ENCODE data around the gene RCE1.

Gene RCE1

DNA sequence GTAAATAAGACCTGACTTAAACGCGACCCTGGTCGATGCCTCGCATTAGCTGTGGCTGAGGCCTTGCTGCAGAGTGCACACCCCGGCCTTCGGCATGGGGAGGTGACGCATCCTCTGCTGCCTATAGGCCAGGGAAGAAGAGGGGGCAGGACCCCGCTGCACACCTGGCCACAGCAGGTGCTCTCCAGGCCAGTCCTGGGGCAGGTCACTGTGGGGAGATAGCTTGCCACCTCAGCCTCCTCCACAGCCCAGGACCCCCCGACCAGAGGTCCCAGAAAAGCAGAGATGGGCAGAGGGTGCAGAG is 26.3 kb downstream of the RCE1 start:
- H3K9me3 ChIP-seq (ENCODE audit: control insufficient read depth, low read length), result no peaks in the 10 kb centered on the region
- H3K23ac ChIP-seq (ENCODE audit: low read length in 2 of 2), result peak overlapping the region in 1 of 2 experiments; percentile 18
- H4K91ac ChIP-seq (ENCODE audit: low read length), result no peak overlapping the region
- no peak overlapping the region for H2AK5ac ChIP-seq (ENCODE audit: low read length, severe bottlenecking)
- 98% methylated on average over 9 of the region's 9 CpGs for WGBS
- H3K4ac ChIP-seq (ENCODE audit: low read depth in 1 of 2, low read length in 2 of 2), result no peak overlapping the region
- H3K9ac ChIP-seq (ENCODE audit: low read length), result no peak overlapping the region
- H2BK120ac ChIP-seq (ENCODE audit: low read depth, low read length), result no peak overlapping the region
- H2AFZ ChIP-seq (ENCODE audit: low read depth, low read length), result no peak overlapping the region
- no peak overlapping the region for H4K8ac ChIP-seq (ENCODE audit: low read length)
- peaks cover 7% of the 10 kb centered on the region for H3K4me1 ChIP-seq (ENCODE audit: control insufficient read depth, insufficient read depth, low read depth, low read length)
- no peaks in the 10 kb centered on the region for H3K27me3 ChIP-seq (ENCODE audit: control insufficient read depth in 1 of 2, insufficient read depth in 1 of 2, low read length in 2 of 2)
- H2BK15ac ChIP-seq (ENCODE audit: low read depth, poor library complexity, severe bottlenecking), result no peak overlapping the region
- no peak overlapping the region for H2BK5ac ChIP-seq (ENCODE audit: low read depth, low read length, poor library complexity, severe bottlenecking)
- DNase-seq, result no peak
- no peak overlapping the region for H3K4me3 ChIP-seq (ENCODE audit: insufficient read depth in 1 of 2, low read depth in 1 of 2, low read length in 2 of 2)
- H3K14ac ChIP-seq (ENCODE audit: low read length in 2 of 2), result no peak overlapping the region
- H3K4me2 ChIP-seq (ENCODE audit: low read length, poor library complexity, severe bottlenecking), result no peak overlapping the region
- H3K36me3 ChIP-seq (ENCODE audit: control insufficient read depth in 1 of 2, insufficient read depth in 2 of 2, low read depth in 1 of 2, low read length in 2 of 2), result peaks cover 18 to 50% of the 10 kb centered on the region in 2 experiments
- H2BK12ac ChIP-seq (ENCODE audit: low read length in 2 of 2), result no peak overlapping the region
- peaks cover 4% of the 10 kb centered on the region for H3K79me1 ChIP-seq (replicated peaks; ENCODE audit: low read length, poor library complexity, severe bottlenecking)
- H3K27ac ChIP-seq (ENCODE audit: low read length, poor library complexity, severe bottlenecking), result no peak overlapping the region
- no peak overlapping the region for H3K18ac ChIP-seq (ENCODE audit: low read depth in 1 of 2, low read length in 2 of 2)

DNA sequence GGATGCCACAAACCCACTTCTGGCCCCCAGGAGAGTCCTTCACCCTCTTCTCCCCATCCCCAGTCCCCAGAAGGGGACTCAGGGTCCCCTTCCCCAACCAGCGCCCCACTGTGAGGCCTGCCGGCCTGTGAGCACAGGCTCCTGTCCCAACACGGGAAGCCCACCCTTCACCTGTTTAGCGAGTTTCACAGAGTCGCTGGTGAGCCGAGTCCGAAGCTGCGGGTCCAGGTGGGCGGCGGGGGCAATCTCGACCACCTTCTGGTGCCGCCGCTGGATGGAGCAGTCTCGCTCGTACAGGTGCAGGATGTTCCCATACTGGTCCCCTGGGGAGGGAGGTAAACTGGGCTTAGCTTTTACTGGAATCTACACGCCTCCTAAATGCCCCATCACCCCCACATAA is 26.9 kb downstream of the RCE1 start:
- Histone ChIP-seq H2AFZ (ENCODE audit: low read depth, low read length) (no peak overlapping the region), H3K18ac (ENCODE audit: low read depth in 1 of 2, low read length in 2 of 2) (no peak overlapping the region), H4K8ac (ENCODE audit: low read length) (no peak overlapping the region), H3K14ac (ENCODE audit: low read length in 2 of 2) (no peak overlapping the region), H3K36me3 (ENCODE audit: control insufficient read depth in 1 of 2, insufficient read depth in 2 of 2, low read depth in 1 of 2, low read length in 2 of 2) (peaks cover 18 to 50% of the 10 kb centered on the region in 2 experiments), H3K27ac (ENCODE audit: low read length, poor library complexity, severe bottlenecking) (no peak overlapping the region), H2BK15ac (ENCODE audit: low read depth, poor library complexity, severe bottlenecking) (no peak overlapping the region), H2BK5ac (ENCODE audit: low read depth, low read length, poor library complexity, severe bottlenecking) (no peak overlapping the region), H3K79me1 (replicated peaks; ENCODE audit: low read length, poor library complexity, severe bottlenecking) (peaks cover 4% of the 10 kb centered on the region), H3K4me1 (ENCODE audit: control insufficient read depth, insufficient read depth, low read depth, low read length) (peaks cover 7% of the 10 kb centered on the region), H4K91ac (ENCODE audit: low read length) (no peak overlapping the region), H3K9me3 (ENCODE audit: control insufficient read depth, low read length) (no peaks in the 10 kb centered on the region), H2AK5ac (ENCODE audit: low read length, severe bottlenecking) (no peak overlapping the region), H3K9ac (ENCODE audit: low read length) (no peak overlapping the region), H2BK120ac (ENCODE audit: low read depth, low read length) (no peak overlapping the region), H2BK12ac (ENCODE audit: low read length in 2 of 2) (no peak overlapping the region), H3K23ac (ENCODE audit: low read length in 2 of 2) (no peak overlapping the region), H3K4me3 (ENCODE audit: insufficient read depth in 1 of 2, low read depth in 1 of 2, low read length in 2 of 2) (no peak overlapping the region), H3K4me2 (ENCODE audit: low read length, poor library complexity, severe bottlenecking) (no peak overlapping the region), H3K4ac (ENCODE audit: low read depth in 1 of 2, low read length in 2 of 2) (no peak overlapping the region), H3K27me3 (ENCODE audit: control insufficient read depth in 1 of 2, insufficient read depth in 1 of 2, low read length in 2 of 2) (no peaks in the 10 kb centered on the region)
- 95% methylated on average over 13 of the region's 16 CpGs for WGBS
- DNase-seq, result no peak

DNA sequence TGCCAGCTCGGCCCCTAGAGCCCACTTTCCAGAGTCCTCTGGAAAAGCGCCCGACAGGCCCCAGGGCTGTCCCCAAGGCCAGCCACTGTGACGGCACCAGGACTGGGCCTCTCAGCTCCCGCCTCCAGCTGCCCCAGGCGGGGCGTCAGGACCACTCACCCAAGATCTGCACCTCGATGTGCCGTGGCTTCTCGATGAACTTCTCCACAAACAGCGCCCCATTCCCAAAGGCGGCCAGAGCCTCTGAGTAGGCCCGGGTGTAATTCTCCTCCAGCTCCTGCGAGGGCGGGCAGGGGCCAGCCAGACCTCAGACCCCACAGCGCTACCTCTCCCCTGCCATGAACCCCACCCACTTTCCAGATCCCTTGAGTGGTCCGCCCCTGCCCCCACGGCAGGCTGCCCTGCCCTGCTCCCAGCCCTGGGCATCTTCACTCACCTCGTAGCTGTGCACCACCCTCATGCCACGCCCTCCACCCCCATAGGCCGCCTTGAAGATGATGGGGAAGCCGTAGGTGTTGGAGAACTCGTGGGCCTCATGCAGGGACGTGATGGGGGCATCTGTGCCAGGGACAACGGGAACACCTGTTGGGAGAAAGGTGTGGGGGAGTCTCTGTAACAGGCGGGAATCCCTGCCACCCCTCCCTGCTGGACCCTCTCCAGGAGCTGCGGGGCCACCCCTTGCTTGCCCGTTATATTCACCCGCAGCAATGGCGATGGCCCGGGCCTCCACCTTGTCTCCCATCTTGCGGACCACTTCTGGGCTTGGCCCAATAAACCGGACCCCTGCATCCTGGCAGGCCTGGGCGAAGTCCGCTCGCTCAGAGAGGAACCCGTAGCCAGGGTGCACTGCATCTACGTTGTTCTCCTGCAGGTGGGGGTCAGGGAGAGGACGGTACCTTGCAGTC is 27.6 kb downstream of the RCE1 start:
- Histone ChIP-seq H3K9me3 (ENCODE audit: control insufficient read depth, low read length) (no peaks in the 10 kb centered on the region), H2BK5ac (ENCODE audit: low read depth, low read length, poor library complexity, severe bottlenecking) (no peak overlapping the region), H2BK15ac (ENCODE audit: low read depth, poor library complexity, severe bottlenecking) (no peak overlapping the region), H2AFZ (ENCODE audit: low read depth, low read length) (no peak overlapping the region), H2BK120ac (ENCODE audit: low read depth, low read length) (no peak overlapping the region), H3K18ac (ENCODE audit: low read depth in 1 of 2, low read length in 2 of 2) (no peak overlapping the region), H3K27me3 (ENCODE audit: control insufficient read depth in 1 of 2, insufficient read depth in 1 of 2, low read length in 2 of 2) (no peaks in the 10 kb centered on the region), H3K79me1 (replicated peaks; ENCODE audit: low read length, poor library complexity, severe bottlenecking) (peaks cover 5% of the 10 kb centered on the region), H3K4ac (ENCODE audit: low read depth in 1 of 2, low read length in 2 of 2) (no peak overlapping the region), H4K8ac (ENCODE audit: low read length) (no peak overlapping the region), H3K9ac (ENCODE audit: low read length) (no peak overlapping the region), H3K36me3 (ENCODE audit: control insufficient read depth in 1 of 2, insufficient read depth in 2 of 2, low read depth in 1 of 2, low read length in 2 of 2) (peaks cover 18 to 43% of the 10 kb centered on the region in 2 experiments), H3K14ac (ENCODE audit: low read length in 2 of 2) (no peak overlapping the region), H3K4me3 (ENCODE audit: insufficient read depth in 1 of 2, low read depth in 1 of 2, low read length in 2 of 2) (no peak overlapping the region), H2AK5ac (ENCODE audit: low read length, severe bottlenecking) (no peak overlapping the region), H3K23ac (ENCODE audit: low read length in 2 of 2) (no peak overlapping the region), H4K91ac (ENCODE audit: low read length) (no peak overlapping the region), H3K4me1 (ENCODE audit: control insufficient read depth, insufficient read depth, low read depth, low read length) (peaks cover 7% of the 10 kb centered on the region), H3K27ac (ENCODE audit: low read length, poor library complexity, severe bottlenecking) (no peak overlapping the region), H2BK12ac (ENCODE audit: low read length in 2 of 2) (no peak overlapping the region), H3K4me2 (ENCODE audit: low read length, poor library complexity, severe bottlenecking) (no peak overlapping the region)
- no peak for DNase-seq
- WGBS, result 97% methylated on average over 34 of the region's 39 CpGs

DNA sequence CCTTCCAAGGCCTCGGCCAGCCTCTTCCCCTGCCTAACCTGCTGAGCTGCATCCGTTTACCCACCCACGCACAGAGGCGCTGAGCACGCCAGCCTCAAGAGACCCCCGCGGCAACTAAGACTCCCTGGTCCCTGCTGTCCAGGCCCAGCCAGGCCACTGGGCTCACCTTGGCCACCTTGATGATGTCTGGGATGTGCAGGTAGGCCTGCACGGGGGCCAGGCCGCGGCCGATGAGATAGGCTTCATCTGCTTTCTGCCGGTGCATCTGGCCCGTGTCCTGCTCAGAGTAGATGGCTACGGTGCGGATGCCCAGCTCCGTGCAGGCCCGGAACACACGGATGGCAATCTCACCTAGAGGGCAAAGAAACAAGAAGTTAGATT is 28.3 kb downstream of the RCE1 start:
- Histone ChIP-seq H2BK15ac (ENCODE audit: low read depth, poor library complexity, severe bottlenecking) (no peak overlapping the region), H3K23ac (ENCODE audit: low read length in 2 of 2) (no peak overlapping the region), H4K8ac (ENCODE audit: low read length) (no peak overlapping the region), H3K4me3 (ENCODE audit: insufficient read depth in 1 of 2, low read depth in 1 of 2, low read length in 2 of 2) (no peak overlapping the region), H3K14ac (ENCODE audit: low read length in 2 of 2) (no peak overlapping the region), H2AK5ac (ENCODE audit: low read length, severe bottlenecking) (no peak overlapping the region), H2AFZ (ENCODE audit: low read depth, low read length) (no peak overlapping the region), H3K36me3 (ENCODE audit: control insufficient read depth in 1 of 2, insufficient read depth in 2 of 2, low read depth in 1 of 2, low read length in 2 of 2) (peaks cover 18 to 39% of the 10 kb centered on the region in 2 experiments), H2BK5ac (ENCODE audit: low read depth, low read length, poor library complexity, severe bottlenecking) (no peak overlapping the region), H3K27me3 (ENCODE audit: control insufficient read depth in 1 of 2, insufficient read depth in 1 of 2, low read length in 2 of 2) (no peaks in the 10 kb centered on the region), H3K4me2 (ENCODE audit: low read length, poor library complexity, severe bottlenecking) (no peak overlapping the region), H3K18ac (ENCODE audit: low read depth in 1 of 2, low read length in 2 of 2) (no peak overlapping the region), H3K4me1 (ENCODE audit: control insufficient read depth, insufficient read depth, low read depth, low read length) (peaks cover 7% of the 10 kb centered on the region), H3K27ac (ENCODE audit: low read length, poor library complexity, severe bottlenecking) (no peak overlapping the region), H3K79me1 (replicated peaks; ENCODE audit: low read length, poor library complexity, severe bottlenecking) (peaks cover 5% of the 10 kb centered on the region), H2BK120ac (ENCODE audit: low read depth, low read length) (no peak overlapping the region), H4K91ac (ENCODE audit: low read length) (no peak overlapping the region), H2BK12ac (ENCODE audit: low read length in 2 of 2) (no peak overlapping the region), H3K9me3 (ENCODE audit: control insufficient read depth, low read length) (no peaks in the 10 kb centered on the region), H3K4ac (ENCODE audit: low read depth in 1 of 2, low read length in 2 of 2) (no peak overlapping the region), H3K9ac (ENCODE audit: low read length) (no peak overlapping the region)
- DNase-seq, result no peak
- WGBS, result 96% methylated on average over 18 of the region's 18 CpGs
